Measurements from ENCODE around the gene ANAPC16. TPM values are rescaled to one million over a fixed set of nuclear protein-coding genes. Genes with fewer than 3 reads are reported as not detected.

Gene ANAPC16
- total RNA-seq, 2 donors from 2014 or later = 40.9 to 59.4 TPM

DNA sequence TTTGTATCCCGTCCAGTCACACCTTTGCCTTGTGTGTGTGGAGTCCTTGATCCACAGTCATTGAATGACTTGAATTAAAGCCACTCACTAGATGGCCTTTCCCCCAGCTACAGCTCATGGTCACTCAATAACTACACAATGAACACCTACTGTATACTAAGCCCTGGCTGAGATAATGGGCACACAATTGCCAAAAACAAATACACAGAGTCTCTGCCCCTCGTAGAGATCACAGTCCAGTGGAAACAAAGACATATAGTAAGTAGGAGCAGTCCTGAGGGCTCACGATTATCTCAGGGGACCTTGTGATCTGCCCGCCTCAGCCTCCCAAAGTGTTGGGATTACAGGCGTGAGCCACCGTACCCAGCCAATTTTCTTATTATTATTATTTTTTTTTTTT lies 35.8 kb downstream of the ANAPC16 start:
- Histone ChIP-seq H3K27ac (no peak overlapping the region), H3K4me1 (peaks cover 88% of the 10 kb centered on the region), H3K4me3 (no peak overlapping the region), H3K36me3 (replicated peaks in 1 of 2; ENCODE audit: insufficient read depth in 1 of 2, low read depth in 2 of 2) (no peaks in the 10 kb centered on the region), H3K27me3 (no peaks in the 10 kb centered on the region), H3K9me3 (no peaks in the 10 kb centered on the region)
- TF ChIP-seq, protein P1, sequence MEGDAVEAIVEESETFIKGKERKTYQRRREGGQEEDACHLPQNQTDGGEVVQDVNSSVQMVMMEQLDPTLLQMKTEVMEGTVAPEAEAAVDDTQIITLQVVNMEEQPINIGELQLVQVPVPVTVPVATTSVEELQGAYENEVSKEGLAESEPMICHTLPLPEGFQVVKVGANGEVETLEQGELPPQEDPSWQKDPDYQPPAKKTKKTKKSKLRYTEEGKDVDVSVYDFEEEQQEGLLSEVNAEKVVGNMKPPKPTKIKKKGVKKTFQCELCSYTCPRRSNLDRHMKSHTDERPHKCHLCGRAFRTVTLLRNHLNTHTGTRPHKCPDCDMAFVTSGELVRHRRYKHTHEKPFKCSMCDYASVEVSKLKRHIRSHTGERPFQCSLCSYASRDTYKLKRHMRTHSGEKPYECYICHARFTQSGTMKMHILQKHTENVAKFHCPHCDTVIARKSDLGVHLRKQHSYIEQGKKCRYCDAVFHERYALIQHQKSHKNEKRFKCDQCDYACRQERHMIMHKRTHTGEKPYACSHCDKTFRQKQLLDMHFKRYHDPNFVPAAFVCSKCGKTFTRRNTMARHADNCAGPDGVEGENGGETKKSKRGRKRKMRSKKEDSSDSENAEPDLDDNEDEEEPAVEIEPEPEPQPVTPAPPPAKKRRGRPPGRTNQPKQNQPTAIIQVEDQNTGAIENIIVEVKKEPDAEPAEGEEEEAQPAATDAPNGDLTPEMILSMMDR (IDR thresholded peaks at IDR 0.05) = no peak
- no peak for TF ChIP-seq POLR2A (IDR thresholded peaks at IDR 0.05)
- ATAC-seq = no peak
- intact Hi-C loops (cut with DNase I) = no loop called here
- 85 to 91% methylated on average over 6 of the region's 6 CpGs for WGBS, 2 donors
- no peak for DNase-seq

DNA sequence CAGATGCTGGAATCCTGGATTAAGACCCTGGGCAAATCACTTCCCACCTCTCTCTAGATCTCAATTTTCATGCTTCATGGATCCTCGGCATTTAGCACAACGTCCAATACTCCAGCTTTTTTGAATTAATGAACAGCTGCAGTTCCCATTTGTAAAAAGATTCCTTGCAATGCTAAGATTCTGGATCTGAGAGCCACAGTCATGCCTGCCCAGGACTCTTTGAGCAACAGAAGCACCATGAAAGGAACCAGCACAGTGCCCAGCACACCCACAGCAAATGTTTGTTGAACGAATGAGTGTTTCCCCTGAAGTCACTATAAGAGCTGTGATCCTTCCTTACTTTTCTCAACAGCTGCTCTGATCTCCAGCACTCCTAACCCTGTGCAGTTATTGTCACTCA lies 37.2 kb downstream of the ANAPC16 start:
- H3K36me3 ChIP-seq (replicated peaks in 1 of 2; ENCODE audit: insufficient read depth in 1 of 2, low read depth in 2 of 2) = no peaks in the 10 kb centered on the region
- H3K4me1 ChIP-seq = peaks cover 83% of the 10 kb centered on the region
- DNase-seq (no peak), ATAC-seq (no peak)
- WGBS, 2 donors = 89 to 93% methylated on average over 3 of the region's 3 CpGs
- no peaks in the 10 kb centered on the region for H3K9me3 ChIP-seq
- H3K27me3 ChIP-seq = no peaks in the 10 kb centered on the region
- intact Hi-C loops (cut with DNase I) = no loop called here
- TF ChIP-seq POLR2A (IDR thresholded peaks at IDR 0.05) = no peak
- TF ChIP-seq, protein P1 (IDR thresholded peaks at IDR 0.05) = no peak
- H3K27ac ChIP-seq = peak overlapping the region in 2 of 4 donors; percentile 92 to 96
- no peak overlapping the region for H3K4me3 ChIP-seq

DNA sequence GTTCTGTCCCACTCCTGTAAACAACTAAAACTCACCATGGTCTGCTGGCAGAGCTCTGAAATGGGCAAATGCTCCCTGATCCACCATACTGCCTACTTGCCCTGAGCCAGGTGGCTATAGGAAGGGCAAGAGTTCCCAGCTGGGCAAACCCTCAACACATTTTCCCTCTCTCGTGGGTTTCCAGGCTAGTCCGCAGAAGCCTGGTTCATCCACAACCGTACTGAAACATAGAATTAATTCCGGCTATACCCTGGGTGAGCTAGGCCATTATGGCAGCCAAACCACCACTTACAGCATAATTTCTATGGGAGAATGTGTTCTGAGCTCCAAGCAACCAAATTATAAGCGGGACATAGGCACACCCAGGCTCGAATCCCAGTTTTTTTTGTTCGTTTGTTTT lies 37.8 kb downstream of the ANAPC16 start:
- 77 to 83% methylated on average over 7 of the region's 7 CpGs for WGBS, 2 donors
- H3K4me1 ChIP-seq = peaks cover 77% of the 10 kb centered on the region
- H3K27me3 ChIP-seq = no peaks in the 10 kb centered on the region
- H3K36me3 ChIP-seq (replicated peaks in 1 of 2; ENCODE audit: insufficient read depth in 1 of 2, low read depth in 2 of 2) = no peaks in the 10 kb centered on the region
- DNase-seq (no peak), ATAC-seq (no peak)
- intact Hi-C loops (cut with DNase I) = no loop called here
- H3K27ac ChIP-seq = peak overlapping the region in 3 of 4 donors; percentile 92 to 96 (median 95)
- TF ChIP-seq, protein P1 (IDR thresholded peaks at IDR 0.05) = no peak
- no peak for TF ChIP-seq POLR2A (IDR thresholded peaks at IDR 0.05)
- no peak overlapping the region for H3K4me3 ChIP-seq
- no peaks in the 10 kb centered on the region for H3K9me3 ChIP-seq

DNA sequence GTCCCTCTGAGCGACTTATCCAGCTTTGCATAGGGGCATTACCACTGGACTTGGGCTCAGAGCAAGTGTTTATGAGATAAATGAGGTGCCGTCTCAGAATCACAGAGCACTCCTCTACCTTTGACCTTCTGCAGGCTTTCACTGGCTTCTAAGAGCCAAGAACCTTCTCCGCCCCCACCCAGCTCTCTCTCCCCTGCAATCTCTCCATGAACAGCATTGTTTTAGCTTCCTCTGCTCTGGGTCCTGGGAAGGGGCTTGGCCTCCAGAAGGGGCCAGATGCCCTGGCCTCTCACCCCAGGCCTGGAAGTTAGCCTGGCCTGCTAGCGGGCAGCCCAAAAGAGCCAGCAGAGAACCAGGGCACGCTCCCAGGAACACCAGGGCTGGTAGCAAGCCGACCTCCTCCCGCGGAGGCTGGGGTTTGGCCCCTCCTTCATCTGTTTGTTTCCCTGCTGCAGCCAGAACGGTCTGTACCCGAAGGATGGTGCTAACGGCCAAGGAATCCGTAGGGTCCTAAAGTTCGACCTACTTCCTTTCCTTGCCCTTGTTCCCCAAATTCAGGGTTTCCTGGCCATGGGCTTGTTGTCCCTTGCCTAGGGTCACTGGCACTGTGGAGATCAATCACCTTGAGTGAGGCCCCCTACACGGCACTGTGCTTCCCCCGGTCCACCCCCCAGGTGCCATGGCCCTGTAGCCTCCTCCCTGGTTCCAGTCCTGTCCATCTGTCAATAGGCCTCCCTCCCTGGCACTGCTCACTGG lies 39.2 kb downstream of the ANAPC16 start:
- Histone ChIP-seq H3K9me3 (no peaks in the 10 kb centered on the region), H3K27ac (peak overlapping the region; percentile 85 to 96 (median 94)), H3K27me3 (no peaks in the 10 kb centered on the region), H3K4me1 (peaks cover 71% of the 10 kb centered on the region), H3K36me3 (replicated peaks in 1 of 2; ENCODE audit: insufficient read depth in 1 of 2, low read depth in 2 of 2) (no peaks in the 10 kb centered on the region), H3K4me3 (no peak overlapping the region)
- 8 to 12% methylated on average over 10 to 15 of the region's 15 CpGs for WGBS, 2 donors
- ATAC-seq = peak; percentile 98
- intact Hi-C loops (cut with DNase I) = no loop called here
- peak in 2 of 3 donors; percentile 56 to 70 for TF ChIP-seq POLR2A (IDR thresholded peaks at IDR 0.05)
- TF ChIP-seq, protein P1 (IDR thresholded peaks at IDR 0.05) = peak in 2 of 7 experiments; percentile 5 to 23
- DNase-seq = peak; percentile 91 to 96 (median 96)
